Measurements from ENCODE around the gene GTPBP6.

Gene GTPBP6

GRCh38 chrX:361231-362145 is 42.9 kb upstream of the GTPBP6 start:
- Histone ChIP-seq H3K4me3 (ENCODE audit: low read depth, low read length, poor library complexity, severe bottlenecking) (no peak overlapping the region), H3K9me3 (ENCODE audit: low read length) (0 out of 2 replicates have a peak, but pooled peaks cover 6% of the 10 kb centered on the region), H3K27me3 (ENCODE audit: insufficient read depth, low read length) (no peaks in the 10 kb centered on the region), H3K79me2 (ENCODE audit: insufficient read depth, low read length) (peaks cover 26% of the 10 kb centered on the region), H3K9ac (ENCODE audit: low read length) (no peak overlapping the region), H3F3A (ENCODE audit: insufficient read depth, low read length) (no peaks in the 10 kb centered on the region), H3K27ac (ENCODE audit: low read depth, low read length, poor library complexity, severe bottlenecking) (no peak overlapping the region), H3K9me2 (ENCODE audit: low read depth, low read length) (no peaks in the 10 kb centered on the region), H2AFZ (ENCODE audit: low read length) (no peak overlapping the region), H3K36me3 (ENCODE audit: insufficient read depth, low read length) (peaks cover 76% of the 10 kb centered on the region), H3K4me1 (ENCODE audit: insufficient read depth, low read length, severe bottlenecking) (peaks cover 20% of the 10 kb centered on the region), H3K4me2 (ENCODE audit: low read length) (no peak overlapping the region), H4K20me1 (ENCODE audit: insufficient read depth, low read length) (no peaks in the 10 kb centered on the region)
- TF ChIP-seq CTCF (IDR thresholded peaks at IDR 0.05; ENCODE audit: low read length): no peak
- no peak for TF ChIP-seq EZH2 (IDR thresholded peaks at IDR 0.05; ENCODE audit: borderline replicate concordance, low read length)

GRCh38 chrX:360496-361150 is 42.0 kb upstream of the GTPBP6 start:
- H3K27me3 ChIP-seq (ENCODE audit: insufficient read depth, low read length): no peaks in the 10 kb centered on the region
- no peaks in the 10 kb centered on the region for H4K20me1 ChIP-seq (ENCODE audit: insufficient read depth, low read length)
- H3K4me3 ChIP-seq (ENCODE audit: low read depth, low read length, poor library complexity, severe bottlenecking): no peak overlapping the region
- TF ChIP-seq CTCF (IDR thresholded peaks at IDR 0.05; ENCODE audit: low read length): no peak
- TF ChIP-seq EZH2 (IDR thresholded peaks at IDR 0.05; ENCODE audit: borderline replicate concordance, low read length): no peak
- H3F3A ChIP-seq (ENCODE audit: insufficient read depth, low read length): no peaks in the 10 kb centered on the region
- H3K9me3 ChIP-seq (ENCODE audit: low read length): 0 out of 2 replicates have a peak, but pooled peaks cover 6% of the 10 kb centered on the region
- H3K79me2 ChIP-seq (ENCODE audit: insufficient read depth, low read length): peaks cover 29% of the 10 kb centered on the region
- no peak overlapping the region for H3K9ac ChIP-seq (ENCODE audit: low read length)
- H3K9me2 ChIP-seq (ENCODE audit: low read depth, low read length): no peaks in the 10 kb centered on the region
- peaks cover 85% of the 10 kb centered on the region for H3K36me3 ChIP-seq (ENCODE audit: insufficient read depth, low read length)
- H3K27ac ChIP-seq (ENCODE audit: low read depth, low read length, poor library complexity, severe bottlenecking): no peak overlapping the region
- peaks cover 28% of the 10 kb centered on the region for H3K4me1 ChIP-seq (ENCODE audit: insufficient read depth, low read length, severe bottlenecking)
- H2AFZ ChIP-seq (ENCODE audit: low read length): no peak overlapping the region
- H3K4me2 ChIP-seq (ENCODE audit: low read length): no peak overlapping the region

GRCh38 chrX:358651-359143 is 40.1 kb upstream of the GTPBP6 start:
- Histone ChIP-seq H3K79me2 (ENCODE audit: insufficient read depth, low read length) (peaks cover 28% of the 10 kb centered on the region), H3K9me2 (ENCODE audit: low read depth, low read length) (no peaks in the 10 kb centered on the region), H3K4me1 (ENCODE audit: insufficient read depth, low read length, severe bottlenecking) (peaks cover 41% of the 10 kb centered on the region), H3K36me3 (ENCODE audit: insufficient read depth, low read length) (peaks cover 94% of the 10 kb centered on the region), H4K20me1 (ENCODE audit: insufficient read depth, low read length) (no peaks in the 10 kb centered on the region), H3K27ac (ENCODE audit: low read depth, low read length, poor library complexity, severe bottlenecking) (no peak overlapping the region), H3K4me3 (ENCODE audit: low read depth, low read length, poor library complexity, severe bottlenecking) (no peak overlapping the region), H3K27me3 (ENCODE audit: insufficient read depth, low read length) (no peaks in the 10 kb centered on the region), H3K4me2 (ENCODE audit: low read length) (no peak overlapping the region), H3K9me3 (ENCODE audit: low read length) (0 out of 2 replicates have a peak, but pooled peaks cover 6% of the 10 kb centered on the region), H3F3A (ENCODE audit: insufficient read depth, low read length) (no peaks in the 10 kb centered on the region), H2AFZ (ENCODE audit: low read length) (no peak overlapping the region), H3K9ac (ENCODE audit: low read length) (no peak overlapping the region)
- TF ChIP-seq EZH2 (IDR thresholded peaks at IDR 0.05; ENCODE audit: borderline replicate concordance, low read length): no peak
- no peak for TF ChIP-seq CTCF (IDR thresholded peaks at IDR 0.05; ENCODE audit: low read length)

Measured in OCI-LY1 (cell line).